Kidney epithelial cell (primary cell): ENCODE results near the gene RPL10. TPM values are rescaled to one million over a fixed set of nuclear protein-coding genes. Genes with fewer than 3 reads are reported as not detected.

Source experiments
- DNase-seq: peaks from one replicate; pipeline ENCODE4 v3.0.0-alpha.2; 2010; ENCODE audit warnings: low read depth
- H3K27me3 ChIP-seq: 2 replicates; pipeline ENCODE4 v1.6.0; 2011; ENCODE audit warnings: low read length; ENCODE audit not compliant: control insufficient read depth, insufficient read depth
- H3K36me3 ChIP-seq: 2 replicates; pipeline ENCODE4 v1.5.1; 2011; ENCODE audit warnings: low read length; ENCODE audit not compliant: control insufficient read depth, insufficient read depth
- H3K4me3 ChIP-seq: 2 replicates; pipeline ENCODE4 v1.5.1; 2011; ENCODE audit warnings: low read depth, mild to moderate bottlenecking, control low read depth, low read length
- total RNA-seq: library from RNA; depleted of rRNA; stranded (reverse); fragments of >200 nt; gene quantifications from 2 replicates; pipeline ENCODE4 v1.2.3, GENCODE V29; 2015
- TF ChIP-seq, protein P1 (sequence below): IDR thresholded peaks from 2 replicates; pipeline ENCODE4 v1.5.1; 2011; ENCODE audit warnings: mild to moderate bottlenecking, moderate library complexity, low read length, control low read depth, inconsistent platforms; ENCODE audit not compliant: insufficient read depth, poor library complexity, severe bottlenecking

The RPL10 gene
- total RNA-seq, 1 donor from 2014 or later: 8,307 TPM

DNA sequence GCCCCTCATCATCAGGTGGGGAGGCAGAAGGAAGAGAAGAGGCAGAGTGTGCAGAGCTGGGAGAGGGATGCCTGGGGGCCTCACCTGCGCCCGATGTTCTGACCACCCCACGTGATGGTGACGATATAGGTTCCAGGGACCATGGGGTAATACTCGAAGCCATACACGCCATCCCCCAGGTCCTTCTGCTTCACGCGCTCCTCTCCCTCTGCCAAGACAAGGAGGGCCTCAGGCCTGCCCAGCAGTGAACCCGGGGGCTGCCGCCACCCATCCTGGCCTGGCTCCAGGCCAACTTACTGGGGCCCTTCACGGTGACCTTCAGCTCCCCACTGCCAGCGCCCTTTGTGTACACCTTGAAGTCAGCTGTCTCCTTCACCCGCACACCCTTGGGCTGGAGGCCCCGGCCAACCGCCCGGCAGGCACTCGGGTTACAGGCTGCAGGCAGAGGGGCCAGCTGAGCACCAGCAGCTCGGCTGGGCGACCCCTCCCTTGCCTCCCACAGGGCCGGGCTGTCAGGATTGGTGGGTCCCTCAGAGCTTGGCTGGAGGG lies 33.1 kb upstream of the RPL10 start:
- Histone ChIP-seq H3K36me3 (peaks cover 5% of the 10 kb centered on the region), H3K4me3 (no peak overlapping the region), H3K27me3 (no peaks in the 10 kb centered on the region)
- DNase-seq: no peak
- TF ChIP-seq, protein P1, sequence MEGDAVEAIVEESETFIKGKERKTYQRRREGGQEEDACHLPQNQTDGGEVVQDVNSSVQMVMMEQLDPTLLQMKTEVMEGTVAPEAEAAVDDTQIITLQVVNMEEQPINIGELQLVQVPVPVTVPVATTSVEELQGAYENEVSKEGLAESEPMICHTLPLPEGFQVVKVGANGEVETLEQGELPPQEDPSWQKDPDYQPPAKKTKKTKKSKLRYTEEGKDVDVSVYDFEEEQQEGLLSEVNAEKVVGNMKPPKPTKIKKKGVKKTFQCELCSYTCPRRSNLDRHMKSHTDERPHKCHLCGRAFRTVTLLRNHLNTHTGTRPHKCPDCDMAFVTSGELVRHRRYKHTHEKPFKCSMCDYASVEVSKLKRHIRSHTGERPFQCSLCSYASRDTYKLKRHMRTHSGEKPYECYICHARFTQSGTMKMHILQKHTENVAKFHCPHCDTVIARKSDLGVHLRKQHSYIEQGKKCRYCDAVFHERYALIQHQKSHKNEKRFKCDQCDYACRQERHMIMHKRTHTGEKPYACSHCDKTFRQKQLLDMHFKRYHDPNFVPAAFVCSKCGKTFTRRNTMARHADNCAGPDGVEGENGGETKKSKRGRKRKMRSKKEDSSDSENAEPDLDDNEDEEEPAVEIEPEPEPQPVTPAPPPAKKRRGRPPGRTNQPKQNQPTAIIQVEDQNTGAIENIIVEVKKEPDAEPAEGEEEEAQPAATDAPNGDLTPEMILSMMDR: no peak

DNA sequence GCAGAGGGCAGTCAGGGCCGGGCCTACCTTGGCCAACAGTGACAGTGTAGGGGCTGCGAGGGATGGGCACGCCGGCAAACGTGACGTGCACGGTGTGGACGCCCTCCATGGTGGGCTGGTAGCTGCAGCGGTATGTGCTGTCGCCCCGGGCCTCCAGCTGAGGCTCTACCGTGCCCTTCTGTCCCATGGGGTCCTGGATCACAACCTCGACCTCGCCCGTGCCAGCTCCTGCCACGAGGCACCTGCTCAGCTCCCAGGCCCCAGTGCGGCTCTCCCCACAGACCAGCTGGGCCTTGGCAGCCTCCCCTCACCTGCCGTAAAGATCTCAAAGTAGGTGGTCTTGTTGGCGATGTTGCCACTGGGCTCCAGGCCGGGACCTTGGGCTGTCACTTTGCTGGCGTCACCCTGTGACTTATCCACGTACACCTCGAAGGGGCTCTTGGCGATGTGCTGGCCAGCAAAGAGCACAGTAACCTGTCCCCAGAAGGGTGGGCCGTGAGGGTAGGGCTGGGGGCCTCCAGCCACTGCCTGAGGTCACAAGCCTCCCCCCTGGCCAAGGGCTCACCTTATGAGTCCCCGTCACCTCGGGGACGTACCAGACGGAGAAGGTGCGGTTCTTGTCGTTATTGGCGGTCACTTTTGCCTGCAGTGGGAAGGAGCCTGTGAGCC lies 32.0 kb upstream of the RPL10 start:
- H3K4me3 ChIP-seq: no peak overlapping the region
- DNase-seq: no peak
- H3K27me3 ChIP-seq: no peaks in the 10 kb centered on the region
- peaks cover 5% of the 10 kb centered on the region for H3K36me3 ChIP-seq
- TF ChIP-seq, protein P1: no peak

DNA sequence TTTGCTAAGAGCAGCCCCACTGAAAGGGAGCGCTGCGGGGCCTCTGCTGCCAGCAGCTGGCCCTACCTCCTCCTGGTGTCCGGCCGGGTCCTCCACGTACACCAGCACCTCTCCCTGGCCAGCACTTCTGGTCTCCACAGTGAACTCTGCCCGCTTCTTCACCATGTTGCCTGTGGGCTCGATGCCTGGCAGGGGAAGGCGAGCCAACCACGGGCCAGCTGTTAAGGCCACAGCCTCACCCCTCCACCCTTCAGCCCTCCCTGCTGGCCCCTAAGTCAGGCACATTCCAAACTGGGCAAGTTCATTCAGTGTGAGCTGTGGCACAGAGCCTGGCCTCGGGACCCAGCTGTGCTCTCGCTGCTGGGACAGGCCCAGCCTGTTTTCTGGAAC lies 31.5 kb upstream of the RPL10 start:
- peaks cover 5% of the 10 kb centered on the region for H3K36me3 ChIP-seq
- TF ChIP-seq, protein P1: no peak
- H3K27me3 ChIP-seq: no peaks in the 10 kb centered on the region
- no peak overlapping the region for H3K4me3 ChIP-seq
- no peak for DNase-seq

DNA sequence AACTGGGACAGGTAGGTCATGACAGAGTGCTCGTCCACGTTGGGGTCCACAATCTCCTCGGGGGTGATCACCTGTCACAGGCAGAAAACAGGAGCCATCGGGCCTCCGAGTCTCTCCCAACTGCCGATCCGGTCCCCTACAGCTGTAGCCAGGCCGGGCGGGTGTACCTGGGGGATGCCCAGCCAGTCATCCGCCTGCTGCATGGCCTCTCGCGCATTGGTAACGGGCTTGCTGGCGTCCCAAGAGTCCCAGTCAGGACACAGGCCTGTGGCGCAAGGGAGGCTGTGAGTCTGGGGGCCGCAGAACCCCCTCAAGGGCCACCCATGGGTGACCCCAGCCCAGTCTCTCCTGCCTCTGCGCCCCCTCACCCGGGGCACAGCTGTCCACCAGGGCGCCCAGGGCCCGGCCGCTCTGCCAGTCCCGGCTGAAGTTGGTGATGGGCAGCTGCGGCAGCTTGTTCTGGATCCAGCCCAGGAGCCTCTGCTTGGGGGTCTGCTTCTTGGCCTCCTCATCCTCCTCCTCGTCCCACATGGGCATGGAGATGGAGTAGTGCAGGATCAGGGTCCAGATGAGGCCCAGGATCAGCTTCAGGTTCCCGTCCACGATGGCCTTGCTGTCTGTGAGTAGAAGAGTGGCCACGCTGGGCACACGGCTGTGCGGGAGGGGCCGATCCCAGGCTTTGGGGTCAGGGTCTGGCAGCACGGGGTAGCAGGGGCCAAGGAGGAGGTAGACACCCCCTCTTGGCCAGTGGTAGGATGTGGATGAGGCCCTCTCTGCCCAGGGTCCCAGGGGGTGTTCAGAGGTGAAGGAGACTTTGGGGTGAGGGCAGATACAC lies 30.5 kb upstream of the RPL10 start:
- TF ChIP-seq, protein P1: no peak
- DNase-seq: no peak
- H3K36me3 ChIP-seq: peaks cover 5% of the 10 kb centered on the region
- H3K4me3 ChIP-seq: no peak overlapping the region
- no peaks in the 10 kb centered on the region for H3K27me3 ChIP-seq

DNA sequence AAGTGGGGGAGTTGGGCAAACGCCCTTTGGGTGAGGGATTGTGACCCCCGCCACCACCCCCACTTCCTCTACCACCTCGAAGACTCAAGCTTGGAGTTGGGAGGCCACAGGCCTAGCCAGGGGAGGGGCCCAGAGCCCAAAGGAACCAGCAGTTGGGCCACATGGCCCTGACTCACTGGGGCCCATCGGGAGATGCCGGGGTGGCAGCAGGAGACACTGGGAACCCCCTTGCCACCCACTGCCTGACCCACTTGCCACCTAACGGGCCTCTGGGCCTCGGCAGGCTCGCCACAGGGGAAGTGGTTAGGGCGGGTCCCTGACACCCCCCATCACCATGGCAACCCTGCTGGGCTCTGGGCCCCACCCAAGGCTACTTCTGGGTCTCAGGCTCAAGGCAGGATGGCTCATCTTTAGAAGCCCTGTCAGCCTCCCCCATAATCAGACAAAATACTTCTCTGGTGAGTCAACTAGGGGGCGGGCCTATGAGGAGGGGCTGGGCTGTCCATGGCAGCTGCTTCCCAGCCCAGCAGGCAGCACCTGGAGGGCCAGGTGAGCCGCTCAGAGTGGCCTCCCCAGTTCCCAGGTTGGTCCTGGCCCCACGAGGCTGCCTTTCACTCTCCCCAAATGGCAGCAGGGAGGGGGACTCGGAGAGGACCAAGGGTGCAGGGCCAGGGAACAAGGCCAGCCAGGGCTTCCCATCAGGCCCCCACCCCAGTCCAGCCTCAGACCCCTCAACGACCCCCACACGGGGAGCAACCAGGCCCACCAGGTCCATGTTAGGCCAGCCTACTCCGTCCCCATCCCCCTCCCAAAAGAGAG lies 29.3 kb upstream of the RPL10 start:
- peak; percentile 74 for DNase-seq
- Histone ChIP-seq H3K36me3 (peaks cover 5% of the 10 kb centered on the region), H3K27me3 (no peaks in the 10 kb centered on the region), H3K4me3 (peak overlapping the region; percentile 67)
- TF ChIP-seq, protein P1: no peak
